Transverse colon (tissue), 4 donors: Measurements from ENCODE around the gene HTT.

Source experiments
- CTCF ChIP-seq, 5 experiments: fragments of 200-600 bp in 3 of 5; fragments of 450-650 bp in 2 of 5; sonication (generic) in 3 of 5; IDR thresholded peaks; 1 replicate in 2 of 5; 2 replicates in 3 of 5; pipeline ENCODE4 v1.5.1; 2016 to 2017; ENCODE audit warnings: antibody characterized with exemption in 5 of 5, inconsistent platforms in 3 of 5, mild to moderate bottlenecking in 2 of 5, moderate library complexity in 1 of 5
- POLR2A ChIP-seq: fragments of 450-650 bp; IDR thresholded peaks from one replicate; pipeline ENCODE4 v1.6.1; 2016; ENCODE audit warnings: antibody characterized with exemption, mild to moderate bottlenecking, moderate library complexity
- POLR2AphosphoS5 ChIP-seq, 3 donors: sonication (generic); formaldehyde crosslinking; IDR thresholded peaks; one replicate each; pipeline ENCODE4 v1.6.1; 2016; ENCODE audit warnings: antibody characterized with exemption in 3 of 3

GRCh38 chr4:3177426-3177825 lies 102.9 kb downstream of the HTT start:
- TF ChIP-seq POLR2A (no peak), POLR2AphosphoS5 (IDR thresholded peaks at IDR 0.05) (no peak), CTCF (IDR thresholded peaks at IDR 0.05) (no peak)
